Right ventricle myocardium superior (tissue), 1 donor: Measurements from ENCODE around the gene CXCL8. TPM values are rescaled to one million over a fixed set of nuclear protein-coding genes. Genes with fewer than 3 reads are reported as not detected.

Experiments
- ATAC-seq: fragments of 200-7000 bp; cut with Tn5 transposase; one replicate; pipeline ENCODE4 v1.9.1; 2020; ENCODE audit warnings: mild to moderate bottlenecking; ENCODE audit not compliant: poor library complexity
- DNase-seq: peaks from one replicate; pipeline ENCODE4 v3.0.0-alpha.2; 2020
- intact Hi-C: fragments of 100-400 bp; cut with DNase I; formaldehyde crosslinking; loops from one replicate; pipeline ENCODE4 v1.11.2; 2022
- total RNA-seq: library from RNA; stranded (reverse); fragmentation: NEBNext Ultra II Directional; extraction: Animal tissue kit (Norgen Biotek cat#: 25700); gene quantifications from one replicate; pipeline ENCODE4 v1.2.1, GENCODE V29; 2021
- donor health status: DM: no; HTN: yes; CAD: no; lungs with severe emphysema.

CXCL8 gene
- total RNA-seq, 1 donor from 2014 or later: not detected

GRCh38 chr4:73713650-73714049 lies 26.7 kb upstream of the CXCL8 start:
- intact Hi-C loops: no loop called here
- DNase-seq (no peak), ATAC-seq (no peak)

GRCh38 chr4:73714647-73715046 lies 25.7 kb upstream of the CXCL8 start:
- DNase-seq: no peak
- intact Hi-C loops: no loop called here
- ATAC-seq: no peak

GRCh38 chr4:73715659-73716058 lies 24.7 kb upstream of the CXCL8 start:
- no peak for DNase-seq
- intact Hi-C loops: no loop called here
- ATAC-seq: no peak

GRCh38 chr4:73718375-73719373 lies 21.7 kb upstream of the CXCL8 start:
- intact Hi-C loops: no loop called here
- ATAC-seq (no peak), DNase-seq (no peak)

GRCh38 chr4:73721435-73721834 lies 18.9 kb upstream of the CXCL8 start:
- no peak for DNase-seq
- peak; percentile 85 for ATAC-seq
- intact Hi-C loops: no loop called here

GRCh38 chr4:73721909-73722308 lies 18.5 kb upstream of the CXCL8 start:
- intact Hi-C loops: no loop called here
- peak; percentile 44 for ATAC-seq
- no peak for DNase-seq

- no peak for DNase-seq
- intact Hi-C loops: no loop called here
- ATAC-seq: no peak
Observed at GRCh38 chr4:73723023-73723422, 17.3 kb upstream of the CXCL8 start.

GRCh38 chr4:73723928-73724327 lies 16.4 kb upstream of the CXCL8 start:
- ATAC-seq (no peak), DNase-seq (no peak)

GRCh38 chr4:73725510-73725909 lies 14.9 kb upstream of the CXCL8 start:
- ATAC-seq (no peak), DNase-seq (no peak)
- intact Hi-C loops: no loop called here

More at GRCh38 chr4:73723928-73724327, 16.4 kb upstream of the CXCL8 start:
- intact Hi-C loops: no loop called here

- intact Hi-C loops: no loop called here
- ATAC-seq (no peak), DNase-seq (no peak)
Observed at GRCh38 chr4:73725985-73726384, 14.4 kb upstream of the CXCL8 start.

GRCh38 chr4:73727685-73728084 lies 12.7 kb upstream of the CXCL8 start:
- ATAC-seq (no peak), DNase-seq (no peak)
- intact Hi-C loops: no loop called here

- intact Hi-C loops: no loop called here
- DNase-seq: no peak
- no peak for ATAC-seq
Observed at GRCh38 chr4:73728091-73728741, 12.2 kb upstream of the CXCL8 start.

GRCh38 chr4:73729534-73730165 lies 10.7 kb upstream of the CXCL8 start:
- intact Hi-C loops: loop anchor here (5.0 kb wide), 1 partner anchor 403 kb away; no protein-coding TSS in a partner anchor
- DNase-seq (peak; percentile 65), ATAC-seq (peak; percentile 92)

- no peak for ATAC-seq
- intact Hi-C loops: loop anchor here (5.0 kb wide), 1 partner anchor 402 kb away; no protein-coding TSS in a partner anchor
- DNase-seq: no peak
Observed at GRCh38 chr4:73730292-73730691, 10.1 kb upstream of the CXCL8 start.

- ATAC-seq (no peak), DNase-seq (no peak)
- intact Hi-C loops: loop anchor here (5.0 kb wide), 1 partner anchor 401 kb away; no protein-coding TSS in a partner anchor
Observed at GRCh38 chr4:73730867-73731266, 9.5 kb upstream of the CXCL8 start.

GRCh38 chr4:73731968-73732610 lies 8.3 kb upstream of the CXCL8 start:
- no peak for DNase-seq
- intact Hi-C loops: loop anchor here (5.0 kb wide), 1 partner anchor 400 kb away; no protein-coding TSS in a partner anchor
- no peak for ATAC-seq

- ATAC-seq (no peak), DNase-seq (no peak)
- intact Hi-C loops: loop anchor here (5.0 kb wide), 1 partner anchor 399 kb away; no protein-coding TSS in a partner anchor
Observed at GRCh38 chr4:73732759-73733431, 7.5 kb upstream of the CXCL8 start.

- DNase-seq: no peak
- intact Hi-C loops: loop anchor here (5.0 kb wide), 1 partner anchor 398 kb away; no protein-coding TSS in a partner anchor
- ATAC-seq: peak; percentile 57
Observed at GRCh38 chr4:73734530-73735001, 5.8 kb upstream of the CXCL8 start.
